GM18858 (cell line): ENCODE measurements around the gene PRKAA2.
"Not testable (repeated sequence)": the region's sequence is repeated elsewhere in the genome, so short reads cannot be mapped to it uniquely, and the experiment has no call there.

Source experiments
- ATAC-seq: cut with Tn5 transposase; IDR thresholded peaks from one replicate; pipeline ENCODE4 v1.9.1; 2021; ENCODE audit not compliant: unreplicated experiment

PRKAA2 gene

DNA sequence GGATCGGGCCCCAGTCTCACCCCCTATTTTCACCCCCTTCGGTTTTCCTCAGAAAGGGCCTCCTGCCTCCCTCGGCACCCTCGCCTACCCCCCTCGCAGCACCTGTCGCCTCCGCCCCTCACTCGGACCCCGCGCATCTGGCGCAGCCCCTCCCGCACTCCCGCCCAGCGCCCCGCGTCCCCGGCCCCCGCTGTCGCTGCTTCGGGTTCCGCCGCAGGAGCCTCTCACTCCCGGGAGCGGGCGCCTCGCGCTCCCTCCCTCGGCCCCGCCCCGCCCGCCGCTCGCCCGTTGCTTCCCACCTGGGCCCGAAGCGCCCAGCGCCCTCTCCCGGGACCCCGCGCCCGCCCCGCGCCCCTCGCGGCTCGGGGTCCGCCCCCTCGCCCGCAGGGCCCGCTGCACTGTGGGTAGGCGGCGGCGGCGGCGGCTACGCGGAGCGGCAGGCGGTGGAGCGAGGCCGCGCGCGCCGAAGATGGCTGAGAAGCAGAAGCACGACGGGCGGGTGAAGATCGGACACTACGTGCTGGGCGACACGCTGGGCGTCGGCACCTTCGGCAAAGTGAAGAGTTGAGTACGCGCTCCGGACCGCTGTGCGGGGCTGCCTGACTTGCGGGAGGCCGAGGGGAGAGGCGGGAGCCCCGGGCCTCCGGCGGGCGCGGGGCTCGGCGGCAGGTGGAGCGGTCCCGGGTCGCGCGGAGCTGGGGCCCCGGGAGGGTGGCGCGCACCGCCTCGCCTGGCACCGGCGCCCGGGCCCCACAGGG lies at the start of gene PRKAA2:
Gene PRKAA2 (plus strand): TSS at position 396 of the 758 bp plus-strand sequence. CDS start 74 bp downstream, at position 470.
- ATAC-seq = no peak

GRCh38 chr1:56595397-56596191 lies 49.5 kb upstream of the PRKAA2 start:
- ATAC-seq = not testable (repeated sequence)

GRCh38 chr1:56610097-56610496 lies 35.0 kb upstream of the PRKAA2 start:
- ATAC-seq = not testable (repeated sequence)

DNA sequence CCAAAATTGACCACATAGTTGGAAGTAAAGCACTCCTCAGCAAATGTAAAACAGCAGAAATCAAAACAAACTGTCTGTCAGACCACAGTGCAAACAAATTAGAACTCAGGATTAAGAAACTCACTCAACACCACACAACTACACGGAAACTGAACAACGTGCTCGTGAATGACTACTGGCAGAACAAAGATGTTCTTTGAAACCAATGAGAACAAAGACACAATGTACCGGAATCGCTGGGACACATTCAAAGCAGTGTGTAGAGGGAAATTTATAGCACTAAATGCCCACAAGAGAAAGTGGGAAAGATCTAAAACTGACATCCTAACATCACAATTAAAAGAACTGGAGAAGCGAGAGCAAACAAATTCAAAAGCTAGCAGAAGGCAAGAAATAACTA lies 34.3 kb upstream of the PRKAA2 start:
- not testable (repeated sequence) for ATAC-seq

- no peak for ATAC-seq
Observed at GRCh38 chr1:56617141-56617540, 28.0 kb upstream of the PRKAA2 start.

- no peak for ATAC-seq
Observed at GRCh38 chr1:56625819-56626440, 19.2 kb upstream of the PRKAA2 start.

DNA sequence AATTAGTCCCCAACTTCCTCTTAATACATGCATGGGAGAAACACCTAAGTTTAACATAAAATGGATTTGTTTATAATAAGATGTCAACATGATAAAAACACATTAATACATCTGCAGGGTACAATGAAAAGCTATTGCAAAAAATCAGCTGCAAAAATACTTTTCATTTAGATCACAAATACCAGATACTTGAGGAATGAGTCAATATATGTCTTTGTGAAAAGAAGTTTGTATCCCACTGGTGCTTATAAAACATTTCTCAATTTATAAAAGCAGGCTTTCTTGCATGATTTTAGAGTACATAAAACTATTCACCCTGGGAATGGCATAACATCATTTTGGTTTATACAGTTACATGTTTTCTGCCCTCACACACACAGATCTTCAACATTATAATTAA lies 18.6 kb upstream of the PRKAA2 start:
- ATAC-seq = no peak

- ATAC-seq = no peak
Observed at GRCh38 chr1:56627019-56627635, 18.0 kb upstream of the PRKAA2 start.

- no peak for ATAC-seq
Observed at GRCh38 chr1:56627636-56628039, 17.5 kb upstream of the PRKAA2 start.

GRCh38 chr1:56630786-56631185 lies 14.3 kb upstream of the PRKAA2 start:
- ATAC-seq = no peak

- ATAC-seq = no peak
Observed at GRCh38 chr1:56631901-56632300, 13.2 kb upstream of the PRKAA2 start.

DNA sequence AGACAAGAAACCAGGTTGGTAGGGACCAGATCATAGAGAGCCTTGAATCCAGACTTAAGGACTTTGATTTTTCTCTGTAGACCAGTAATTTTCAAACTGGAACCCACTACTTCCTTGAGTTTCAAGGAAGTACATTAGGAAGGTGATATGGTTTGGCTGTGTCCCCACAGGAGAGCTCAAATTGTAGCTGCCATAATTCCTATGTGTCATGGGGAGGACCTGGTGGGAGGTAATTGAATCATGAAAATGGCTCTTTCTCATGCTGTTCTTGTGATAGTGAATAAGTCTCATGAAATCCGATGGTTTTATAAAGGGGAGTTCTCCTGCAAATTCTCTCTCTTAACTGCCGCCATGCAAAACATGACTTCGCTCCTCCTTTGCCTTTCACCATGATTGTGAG lies 10.1 kb upstream of the PRKAA2 start:
- ATAC-seq = no peak

DNA sequence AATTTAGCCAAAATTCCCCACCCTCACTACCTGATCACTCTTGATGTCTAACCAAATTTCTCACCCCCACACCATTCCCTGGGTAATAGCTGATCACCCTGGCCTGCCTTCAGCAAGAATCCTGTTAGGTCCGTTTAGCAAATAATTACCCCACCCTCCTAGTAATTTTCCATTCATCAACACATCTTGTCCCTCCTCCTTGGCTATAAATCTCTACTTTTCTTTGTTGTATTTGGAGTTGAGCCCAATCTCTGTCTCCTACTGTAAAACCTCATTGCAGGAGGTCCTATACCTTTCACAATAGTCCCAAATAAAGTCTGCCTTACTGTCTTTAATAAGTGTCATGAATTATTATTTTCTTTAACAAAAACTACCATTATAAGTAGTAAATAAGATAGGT lies 6.9 kb upstream of the PRKAA2 start:
- ATAC-seq = no peak

DNA sequence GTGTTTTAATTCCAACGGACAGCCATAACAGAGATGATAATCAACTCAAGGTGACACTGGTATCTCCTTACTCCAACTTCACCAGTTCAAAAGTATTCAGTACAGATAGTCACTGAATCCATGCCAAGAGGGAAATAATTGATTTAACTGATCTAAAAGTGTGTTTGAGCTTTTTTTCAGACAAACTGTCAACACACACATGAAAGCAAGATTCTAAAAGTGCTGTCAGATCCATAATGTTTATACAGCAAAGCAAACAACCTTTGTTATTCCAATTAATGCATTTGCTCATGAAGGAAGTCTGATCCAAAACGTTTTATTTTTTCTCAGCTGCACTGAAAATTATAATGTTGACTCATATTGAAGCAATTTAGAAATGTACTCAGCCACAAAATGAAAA lies 5.9 kb upstream of the PRKAA2 start:
- no peak for ATAC-seq

DNA sequence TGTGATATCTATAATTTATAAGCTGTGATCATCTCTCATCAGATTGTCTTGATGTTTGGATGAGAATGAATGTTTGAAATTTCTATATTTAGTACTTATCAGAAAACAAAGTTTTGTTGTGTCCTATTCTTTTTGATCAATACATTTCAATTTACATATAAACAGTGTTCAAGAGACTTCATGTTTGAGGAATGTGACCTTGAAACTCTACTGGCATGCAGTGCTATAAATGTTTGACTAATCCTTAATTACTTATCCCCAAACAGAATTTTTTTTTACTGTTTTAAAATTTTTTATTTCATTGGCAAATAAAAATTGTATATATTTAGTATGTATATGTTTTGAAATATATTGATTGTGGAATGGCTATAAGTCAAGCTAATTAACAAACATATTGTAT lies 1.5 kb upstream of the PRKAA2 start:
- no peak for ATAC-seq

DNA sequence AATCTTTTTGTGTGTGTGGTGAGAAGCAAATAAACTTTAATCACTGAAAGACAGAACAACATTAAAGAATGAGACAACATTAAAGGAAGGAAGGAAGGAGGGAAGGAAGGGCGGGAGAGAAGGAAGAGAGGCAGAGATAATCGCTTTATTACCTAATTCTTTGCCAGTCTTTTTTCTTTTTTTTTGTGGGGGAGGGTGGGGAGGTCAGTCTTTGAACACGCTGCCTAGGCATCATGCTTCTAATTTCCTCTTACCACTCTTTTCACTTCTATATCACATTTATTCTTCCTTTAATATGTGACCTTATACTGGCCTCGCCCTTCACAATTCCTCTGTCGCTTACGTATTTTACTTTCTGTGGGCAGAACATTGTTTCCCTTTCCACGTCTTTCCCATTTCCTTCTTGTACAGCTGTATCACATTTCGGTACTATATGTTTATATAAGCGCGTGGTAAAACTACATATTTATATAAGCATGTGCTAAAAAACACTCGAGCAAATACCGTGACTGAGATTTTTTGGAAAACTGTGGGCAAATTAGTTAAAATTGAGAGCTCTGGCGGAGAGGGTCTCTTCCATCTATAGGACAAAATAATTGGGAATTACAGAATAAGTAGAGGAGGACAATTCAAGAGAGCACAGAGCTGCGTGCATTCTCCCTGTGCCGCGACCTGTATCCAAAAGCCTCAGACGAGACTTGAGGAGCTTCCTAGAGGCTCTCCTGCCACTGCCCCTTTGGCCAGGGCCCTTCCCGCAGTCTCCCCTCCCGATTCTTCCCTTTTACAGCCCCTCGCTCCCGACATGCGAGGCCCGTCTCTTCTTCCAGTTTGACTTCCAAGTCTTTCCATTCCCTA lies 823 bp upstream of the PRKAA2 start:
- ATAC-seq = no peak

GRCh38 chr1:56645677-56646305 lies 677 bp downstream of the PRKAA2 start:
- ATAC-seq = no peak

GRCh38 chr1:56646611-56647010 lies 1.5 kb downstream of the PRKAA2 start:
- no peak for ATAC-seq

DNA sequence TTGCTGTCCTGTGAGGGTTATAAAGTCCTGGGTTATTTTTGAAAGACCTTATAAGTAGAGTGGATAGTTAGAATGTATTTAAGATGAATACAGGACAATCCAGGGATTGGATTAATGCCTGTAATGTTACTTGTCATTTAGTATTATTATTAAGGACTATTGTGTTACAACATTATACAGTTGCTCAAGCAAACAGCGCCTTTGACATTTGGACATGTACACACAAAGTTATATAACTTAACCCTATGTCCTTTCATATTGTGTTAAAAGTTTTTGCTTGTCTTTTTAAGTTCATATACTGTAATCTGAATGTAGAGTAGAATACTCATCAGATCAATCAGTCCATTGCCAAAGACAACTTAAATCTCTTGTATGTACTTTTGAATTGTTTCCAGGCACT lies 2.0 kb downstream of the PRKAA2 start:
- ATAC-seq = no peak

GRCh38 chr1:56648546-56648945 lies 3.4 kb downstream of the PRKAA2 start:
- no peak for ATAC-seq
